ENCODE results near the gene CLMP.

CLMP gene

GRCh38 chr11:123056835-123057491 is 138.1 kb downstream of the CLMP start:
- DNase-seq (ENCODE audit: low read depth): no peak

- no peak for DNase-seq (ENCODE audit: low read depth)
These were observed 139.7 kb downstream of the CLMP start for GRCh38 chr11:123055191-123055901.

- no peak for DNase-seq (ENCODE audit: low read depth)
These were observed 140.6 kb downstream of the CLMP start for GRCh38 chr11:123054301-123055065.

GRCh38 chr11:123052901-123053721 is 141.9 kb downstream of the CLMP start:
- no peak for DNase-seq (ENCODE audit: low read depth)

- no peak for DNase-seq (ENCODE audit: low read depth)
These were observed 143.4 kb downstream of the CLMP start for GRCh38 chr11:123051634-123052033.

- no peak for DNase-seq (ENCODE audit: low read depth)
These were observed 143.9 kb downstream of the CLMP start for GRCh38 chr11:123051146-123051545.

- DNase-seq (ENCODE audit: low read depth): no peak
These were observed 147.1 kb downstream of the CLMP start for GRCh38 chr11:123047947-123048293.

- DNase-seq (ENCODE audit: low read depth): no peak
These were observed 147.6 kb downstream of the CLMP start for GRCh38 chr11:123047266-123047946.

GRCh38 chr11:123046473-123047259 is 148.4 kb downstream of the CLMP start:
- DNase-seq (ENCODE audit: low read depth): no peak

- DNase-seq (ENCODE audit: low read depth): no peak
These were observed 149.9 kb downstream of the CLMP start for GRCh38 chr11:123045101-123045500.

- no peak for DNase-seq (ENCODE audit: low read depth)
These were observed 153.9 kb downstream of the CLMP start for GRCh38 chr11:123041185-123041584.

- no peak for DNase-seq (ENCODE audit: low read depth)
These were observed 155.0 kb downstream of the CLMP start for GRCh38 chr11:123040111-123040432.

GRCh38 chr11:123035831-123036230 is 159.2 kb downstream of the CLMP start:
- no peak for DNase-seq (ENCODE audit: low read depth)

- DNase-seq (ENCODE audit: low read depth): no peak
These were observed 160.5 kb downstream of the CLMP start for GRCh38 chr11:123034597-123034996.

GRCh38 chr11:123033895-123034294 is 161.2 kb downstream of the CLMP start:
- no peak for DNase-seq (ENCODE audit: low read depth)

- no peak for DNase-seq (ENCODE audit: low read depth)
These were observed 164.5 kb downstream of the CLMP start for GRCh38 chr11:123030517-123030916.

- DNase-seq (ENCODE audit: low read depth): no peak
These were observed 174.1 kb downstream of the CLMP start for GRCh38 chr11:123020968-123021367.
